K562 (cell line): ENCODE data around the gene ASCC2. TPM values are rescaled to one million over a fixed set of nuclear protein-coding genes. Genes with fewer than 3 reads are reported as not detected.

Experiments used
- ATF1 ChIP-seq, 2 experiments: fragments of 450-650 bp in 1 of 2; IDR thresholded peaks; 2 replicates each; pipeline ENCODE4 v1.6.1; 2016; ENCODE audit warnings: missing compliant biosample characterization in 1 of 2, missing genetic modification characterization in 1 of 2
- BCOR ChIP-seq: fragments of 450-650 bp; IDR thresholded peaks from 2 replicates; pipeline ENCODE4 v1.6.1; 2016
- GABPB2 ChIP-seq: fragments of 250-450 bp; sonication (Bioruptor Pico); conservative IDR thresholded peaks from 2 replicates; pipeline ENCODE4 v1.5.1; 2021; ENCODE audit warnings: mild to moderate bottlenecking
- HCFC1 ChIP-seq: IDR thresholded peaks from 2 replicates; pipeline ENCODE4 v1.6.1; 2012; ENCODE audit warnings: low read depth, low read length, improper control_type of control experiment
- KAT7 ChIP-seq: sonication (generic); formaldehyde crosslinking; IDR thresholded peaks from 2 replicates; pipeline ENCODE4 v1.8.0; 2022; ENCODE audit warnings: missing genetic modification reagents, mild to moderate bottlenecking, borderline replicate concordance
- KDM4B ChIP-seq, 2 experiments: fragments of 450-650 bp in 1 of 2; sonication (generic) in 1 of 2; IDR thresholded peaks; 2 replicates each; pipeline ENCODE4 v1.6.1; 2016 to 2017; ENCODE audit warnings: borderline replicate concordance in 2 of 2, antibody characterized with exemption in 1 of 2, low read depth in 1 of 2, mild to moderate bottlenecking in 1 of 2
- KDM5B ChIP-seq: fragments of 200-600 bp; sonication (generic); IDR thresholded peaks from 2 replicates; pipeline ENCODE4 v1.6.1; 2012; ENCODE audit warnings: low read depth, mild to moderate bottlenecking, moderate library complexity, low read length, control low read depth, inconsistent platforms; ENCODE audit not compliant: insufficient replicate concordance
- RB1 ChIP-seq: fragments of 450-650 bp; IDR thresholded peaks from 2 replicates; pipeline ENCODE4 v1.6.1; 2017; ENCODE audit warnings: low read depth, mild to moderate bottlenecking
- RBM39 ChIP-seq: fragments of 200-400 bp; formaldehyde crosslinking; optimal IDR thresholded peaks from 2 replicates; pipeline ENCODE3; 2018; ENCODE audit warnings: low read depth, low read length
- SIX5 ChIP-seq, 2 experiments: IDR thresholded peaks; 2 replicates each; pipeline ENCODE4 v1.6.1; 2011; ENCODE audit warnings: low read length in 2 of 2, borderline replicate concordance in 1 of 2, low read depth in 1 of 2, mild to moderate bottlenecking in 1 of 2, moderate library complexity in 1 of 2; ENCODE audit not compliant: insufficient read depth in 1 of 2
- TAF9B ChIP-seq: fragments of 450-650 bp; IDR thresholded peaks from 2 replicates; pipeline ENCODE4 v1.6.1; 2018; ENCODE audit warnings: mild to moderate bottlenecking; ENCODE audit not compliant: partially characterized antibody
- TAL1 ChIP-seq: fragments of 450-650 bp; IDR thresholded peaks from 2 replicates; pipeline ENCODE4 v1.6.1; 2016; ENCODE audit warnings: mild to moderate bottlenecking
- TARDBP ChIP-seq: fragments of 450-650 bp; IDR thresholded peaks from 2 replicates; pipeline ENCODE4 v1.6.1; 2016
- TFAM ChIP-seq: fragments of 250-450 bp; sonication (Bioruptor Pico); conservative IDR thresholded peaks from 2 replicates; pipeline ENCODE4 v1.5.0; 2021; ENCODE audit warnings: mild to moderate bottlenecking, moderate library complexity
- ZFX ChIP-seq: sonication (generic); formaldehyde crosslinking; IDR thresholded peaks from 2 replicates; pipeline ENCODE4 v1.8.0; 2022; ENCODE audit warnings: mild to moderate bottlenecking, missing genetic modification reagents, moderate library complexity
- ZNF644 ChIP-seq: fragments of 200-800 bp; sonication (Bioruptor generic); IDR thresholded peaks from 2 replicates; pipeline ENCODE4 v1.6.1; 2016; ENCODE audit warnings: low read depth, missing genetic modification characterization, missing compliant biosample characterization
- ZNF780A ChIP-seq: fragments of 250-450 bp; sonication (Bioruptor Pico); IDR thresholded peaks from 2 replicates; pipeline ENCODE4 v1.5.0; 2021; ENCODE audit warnings: mild to moderate bottlenecking
- polyA plus RNA-seq, 8 experiments: library from polyadenylated mRNA; depleted of rRNA in 4 of 8; stranded (reverse) in 5 of 8; unstranded in 3 of 8; fragments of >200 nt; fragmentation: Nextera tagmentation in 2 of 8; fragmentation: Illumina TruSeq in 1 of 8; extraction: Ambion mirVana in 2 of 8; extraction: Trizol in 1 of 8; gene quantifications; 2 replicates each; pipeline versions ENCODE4 v1.2.1 to v1.2.3, GENCODE V29; 2011 to 2014; ENCODE audit warnings: inconsistent platforms in 1 of 8, missing spikeins in 1 of 8
- total RNA-seq, 7 experiments: library from RNA; depleted of rRNA in 6 of 7; stranded (reverse); fragments of >200 nt in 6 of 7; fragmentation: Illumina TruSeq in 2 of 7; extraction: Trizol in 2 of 7; gene quantifications; 2 replicates each; pipeline versions ENCODE4 v1.2.1 to v1.2.3, GENCODE V29; 2011 to 2021; ENCODE audit warnings: low replicate concordance in 1 of 7
- TF ChIP-seq, protein P1 (sequence below), 2 experiments: fragments of 250-450 bp in 1 of 2; fragments of 450-650 bp in 1 of 2; sonication (Bioruptor Pico) in 1 of 2; IDR thresholded peaks; 2 replicates each; pipeline versions ENCODE4 v1.6.1 to v1.8.0; 2016 to 2021; ENCODE audit warnings: mild to moderate bottlenecking in 2 of 2, moderate library complexity in 2 of 2, missing compliant biosample characterization in 1 of 2, missing genetic modification characterization in 1 of 2
- TF ChIP-seq, protein P2 (sequence below): fragments of 450-650 bp; formaldehyde crosslinking; IDR thresholded peaks from 2 replicates; pipeline ENCODE4 v1.4.0; 2020; ENCODE audit warnings: mild to moderate bottlenecking, mixed read lengths
- TF ChIP-seq, protein P3 (sequence below), 2 experiments: IDR thresholded peaks; 2 replicates each; pipeline ENCODE4 v1.6.1; 2011; ENCODE audit warnings: borderline replicate concordance in 1 of 2, control low read depth in 1 of 2, low read depth in 1 of 2, low read length in 1 of 2, mild to moderate bottlenecking in 1 of 2, mixed read lengths in 1 of 2, moderate library complexity in 1 of 2; ENCODE audit not compliant: insufficient read depth in 1 of 2, insufficient read length in 1 of 2, poor library complexity in 1 of 2, severe bottlenecking in 1 of 2; ENCODE audit errors: extremely low read depth in 1 of 2
- TF ChIP-seq, protein P4 (sequence below): fragments of 250-450 bp; sonication (Bioruptor Pico); IDR thresholded peaks from 2 replicates; pipeline ENCODE4 v1.5.0; 2021; ENCODE audit warnings: mild to moderate bottlenecking, borderline replicate concordance

ASCC2 gene
- total and polyA plus RNA-seq, 9 of the 15 experiments (the other 6 are each of a cell fraction or from before 2014, with no cell fraction given) = 4.0 to 46.7 (median 26.8) TPM

DNA sequence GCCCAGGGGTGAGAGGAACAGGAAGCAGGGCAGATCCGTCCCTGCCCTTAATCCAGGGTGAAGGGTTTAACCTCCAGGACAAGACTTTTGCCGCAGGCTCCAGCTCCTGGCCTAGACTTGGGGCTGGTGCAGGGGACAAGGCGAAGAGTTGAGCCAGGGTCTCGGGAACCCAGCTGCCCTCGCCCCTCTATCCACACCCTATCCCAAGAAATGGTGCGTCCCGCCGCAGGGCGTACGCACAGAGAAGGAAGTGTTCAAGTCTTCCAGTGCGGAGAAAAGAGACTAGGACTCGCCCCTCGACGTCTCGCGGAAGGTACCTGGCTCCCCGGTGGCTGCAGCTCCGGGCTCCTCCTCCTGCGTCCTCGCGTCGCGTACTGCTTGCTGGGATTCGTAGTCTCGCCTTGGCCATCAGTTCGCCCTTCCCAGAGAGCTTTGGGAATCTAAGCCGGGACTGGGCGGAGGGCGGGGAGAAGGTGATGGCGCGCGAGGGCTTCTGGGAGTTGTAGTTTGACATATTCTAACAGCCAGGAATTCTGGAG lies 71.4 kb downstream of the ASCC2 start, which contains the start of gene ZMAT5 (continued):
- TF ChIP-seq KAT7 (CRISPR knock-in tag) = no peak
- TF ChIP-seq RB1 = no peak
- no peak for TF ChIP-seq TARDBP
- TF ChIP-seq ATF1 (CRISPR knock-in tag; IDR thresholded peaks at IDR 0.05) = no peak
- peak; percentile 74 for TF ChIP-seq ATF1 (tag; IDR thresholded peaks at IDR 0.05)
- TF ChIP-seq GABPB2 (CRISPR knock-in tag) = no peak
- TF ChIP-seq, protein P1, sequence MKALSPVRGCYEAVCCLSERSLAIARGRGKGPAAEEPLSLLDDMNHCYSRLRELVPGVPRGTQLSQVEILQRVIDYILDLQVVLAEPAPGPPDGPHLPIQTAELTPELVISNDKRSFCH (CRISPR knock-in tag; IDR thresholded peaks at IDR 0.05) = no peak
- TF ChIP-seq, protein P1 (tag; IDR thresholded peaks at IDR 0.05) = no peak
- no peak for TF ChIP-seq RBM39
- TF ChIP-seq TFAM (CRISPR knock-in tag) = no peak
- peak; percentile 62 to 77 for TF ChIP-seq SIX5 (IDR thresholded peaks at IDR 0.05; ENCODE audit: borderline replicate concordance in 1 of 2, insufficient read depth in 1 of 2, low read depth in 1 of 2, low read length in 2 of 2)
- TF ChIP-seq ZFX = peak; percentile 48
- TF ChIP-seq, protein P2, sequence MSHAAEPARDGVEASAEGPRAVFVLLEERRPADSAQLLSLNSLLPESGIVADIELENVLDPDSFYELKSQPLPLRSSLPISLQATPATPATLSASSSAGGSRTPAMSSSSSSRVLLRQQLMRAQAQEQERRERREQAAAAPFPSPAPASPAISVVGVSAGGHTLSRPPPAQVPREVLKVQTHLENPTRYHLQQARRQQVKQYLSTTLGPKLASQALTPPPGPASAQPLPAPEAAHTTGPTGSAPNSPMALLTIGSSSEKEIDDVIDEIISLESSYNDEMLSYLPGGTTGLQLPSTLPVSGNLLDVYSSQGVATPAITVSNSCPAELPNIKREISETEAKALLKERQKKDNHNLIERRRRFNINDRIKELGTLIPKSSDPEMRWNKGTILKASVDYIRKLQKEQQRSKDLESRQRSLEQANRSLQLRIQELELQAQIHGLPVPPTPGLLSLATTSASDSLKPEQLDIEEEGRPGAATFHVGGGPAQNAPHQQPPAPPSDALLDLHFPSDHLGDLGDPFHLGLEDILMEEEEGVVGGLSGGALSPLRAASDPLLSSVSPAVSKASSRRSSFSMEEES (CRISPR knock-in tag) = no peak
- TF ChIP-seq TAF9B = no peak
- no peak for TF ChIP-seq BCOR
- peak; percentile 68 for TF ChIP-seq KDM5B
- no peak for TF ChIP-seq ZNF780A (CRISPR knock-in tag)
- TF ChIP-seq, protein P3, sequence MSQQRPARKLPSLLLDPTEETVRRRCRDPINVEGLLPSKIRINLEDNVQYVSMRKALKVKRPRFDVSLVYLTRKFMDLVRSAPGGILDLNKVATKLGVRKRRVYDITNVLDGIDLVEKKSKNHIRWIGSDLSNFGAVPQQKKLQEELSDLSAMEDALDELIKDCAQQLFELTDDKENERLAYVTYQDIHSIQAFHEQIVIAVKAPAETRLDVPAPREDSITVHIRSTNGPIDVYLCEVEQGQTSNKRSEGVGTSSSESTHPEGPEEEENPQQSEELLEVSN (IDR thresholded peaks at IDR 0.05; ENCODE audit: borderline replicate concordance in 1 of 2, extremely low read depth in 1 of 2, insufficient read depth in 1 of 2, insufficient read length in 1 of 2, low read depth in 1 of 2, low read length in 1 of 2, poor library complexity in 1 of 2, severe bottlenecking in 1 of 2) = peak in 1 of 2 experiments; percentile 2
- peak; percentile 91 for TF ChIP-seq HCFC1
- TF ChIP-seq ZNF644 (tag) = peak; percentile 93; the same call in 1 of the 2 replicates
- no peak for TF ChIP-seq TAL1
- 0 out of 4 replicates have a peak, but pooled peaks of 1 of the 2 experiments have one; percentile 19 for TF ChIP-seq KDM4B (IDR thresholded peaks at IDR 0.05; ENCODE audit: borderline replicate concordance in 2 of 2, low read depth in 1 of 2)
- TF ChIP-seq, protein P4, sequence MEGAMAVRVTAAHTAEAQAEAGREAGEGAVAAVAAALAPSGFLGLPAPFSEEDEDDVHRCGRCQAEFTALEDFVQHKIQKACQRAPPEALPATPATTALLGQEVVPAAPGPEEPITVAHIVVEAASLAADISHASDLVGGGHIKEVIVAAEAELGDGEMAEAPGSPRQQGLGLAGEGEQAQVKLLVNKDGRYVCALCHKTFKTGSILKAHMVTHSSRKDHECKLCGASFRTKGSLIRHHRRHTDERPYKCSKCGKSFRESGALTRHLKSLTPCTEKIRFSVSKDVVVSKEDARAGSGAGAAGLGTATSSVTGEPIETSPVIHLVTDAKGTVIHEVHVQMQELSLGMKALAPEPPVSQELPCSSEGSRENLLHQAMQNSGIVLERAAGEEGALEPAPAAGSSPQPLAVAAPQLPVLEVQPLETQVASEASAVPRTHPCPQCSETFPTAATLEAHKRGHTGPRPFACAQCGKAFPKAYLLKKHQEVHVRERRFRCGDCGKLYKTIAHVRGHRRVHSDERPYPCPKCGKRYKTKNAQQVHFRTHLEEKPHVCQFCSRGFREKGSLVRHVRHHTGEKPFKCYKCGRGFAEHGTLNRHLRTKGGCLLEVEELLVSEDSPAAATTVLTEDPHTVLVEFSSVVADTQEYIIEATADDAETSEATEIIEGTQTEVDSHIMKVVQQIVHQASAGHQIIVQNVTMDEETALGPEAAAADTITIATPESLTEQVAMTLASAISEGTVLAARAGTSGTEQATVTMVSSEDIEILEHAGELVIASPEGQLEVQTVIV (CRISPR knock-in tag) = no peak
